Brain pericyte (primary cell): ENCODE results near the gene SLTM.
"Not testable (repeated sequence)": the region's sequence is repeated elsewhere in the genome, so short reads cannot be mapped to it uniquely, and the experiment has no call there.

Source experiments
- DNase-seq: peaks from one replicate; pipeline ENCODE4 v3.0.0-alpha.2; 2012; ENCODE audit warnings: low read depth, low spot score

Gene SLTM

DNA sequence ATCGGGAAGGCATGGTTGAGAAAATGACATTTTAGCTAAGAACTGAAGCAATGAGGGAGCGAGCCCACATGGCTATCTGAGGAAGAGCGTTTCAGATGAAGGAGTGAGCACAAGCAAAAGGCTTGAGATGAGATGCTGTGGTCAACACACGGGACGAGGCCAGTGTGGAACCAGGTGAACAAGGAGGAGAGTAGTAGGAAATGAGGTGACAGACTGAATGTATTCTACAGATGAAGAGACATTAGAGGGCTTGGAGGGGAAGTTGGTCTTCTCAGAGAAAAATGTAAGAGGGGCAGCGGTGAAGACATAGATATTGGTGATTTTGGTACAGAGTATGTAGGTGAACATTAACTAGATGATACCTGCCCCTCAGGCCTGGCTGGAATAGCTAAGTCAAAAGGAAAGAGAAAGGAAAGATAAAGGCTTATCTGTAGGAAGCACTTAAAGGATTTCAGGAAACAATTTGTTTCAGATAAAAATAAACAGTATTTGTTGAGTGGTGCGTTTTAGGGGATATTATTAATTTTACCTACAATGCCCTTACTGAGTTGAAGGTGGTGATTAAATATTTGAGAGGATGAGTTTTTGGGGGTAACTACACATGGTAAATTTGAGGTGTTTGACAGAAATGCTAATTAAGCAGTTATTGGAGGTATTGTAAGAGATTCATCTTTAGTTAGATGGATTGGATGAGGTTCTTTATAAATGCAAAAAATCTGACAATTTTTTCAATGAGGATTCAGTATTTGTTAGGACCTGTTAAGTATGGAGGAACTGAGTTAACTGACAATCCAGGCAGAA, 57.0 kb downstream of the SLTM start:
- DNase-seq = no peak

DNA sequence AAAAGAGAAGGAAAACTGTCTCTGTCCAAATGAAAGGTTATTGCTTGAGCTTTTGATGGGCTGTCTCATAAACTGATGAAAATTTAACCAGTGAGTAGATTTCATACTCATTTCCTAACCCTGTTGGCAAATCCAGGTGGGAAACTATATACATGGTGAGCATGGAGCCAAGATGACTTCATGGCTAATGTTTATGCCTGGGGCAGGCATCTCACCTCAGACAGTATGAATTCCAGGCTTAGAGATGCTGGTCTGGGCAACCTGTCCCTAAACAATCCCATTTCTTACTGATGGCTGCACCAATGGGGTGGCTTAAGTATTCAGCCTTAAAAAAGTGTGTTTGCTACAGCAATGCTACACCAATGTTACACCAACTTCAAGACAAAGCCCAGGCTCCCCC, 58.1 kb downstream of the SLTM start:
- no peak for DNase-seq

GRCh38 chr15:58873267-58873666, 60.2 kb downstream of the SLTM start:
- no peak for DNase-seq

DNA sequence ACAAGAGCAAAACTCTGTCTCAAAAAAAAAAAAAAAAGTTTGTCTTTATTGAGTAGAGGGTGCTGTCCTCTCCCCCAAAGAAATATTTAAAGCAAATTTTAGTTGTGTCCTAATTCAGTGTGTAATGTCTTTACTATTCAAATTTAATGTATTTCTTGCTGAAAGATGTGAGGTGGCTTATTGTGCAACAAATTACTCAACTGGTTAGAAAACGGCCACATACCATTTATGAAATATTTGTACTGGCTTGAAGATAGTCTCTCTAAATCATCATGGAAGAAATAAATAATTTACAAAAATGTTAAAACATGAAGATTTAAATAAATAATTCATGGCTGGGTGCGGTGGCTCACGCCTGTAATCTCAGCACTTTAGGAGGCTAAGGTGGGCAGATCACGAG, 63.0 kb downstream of the SLTM start:
- DNase-seq = no peak

- no peak for DNase-seq
Observed at GRCh38 chr15:58867926-58868325, 65.6 kb downstream of the SLTM start.

DNA sequence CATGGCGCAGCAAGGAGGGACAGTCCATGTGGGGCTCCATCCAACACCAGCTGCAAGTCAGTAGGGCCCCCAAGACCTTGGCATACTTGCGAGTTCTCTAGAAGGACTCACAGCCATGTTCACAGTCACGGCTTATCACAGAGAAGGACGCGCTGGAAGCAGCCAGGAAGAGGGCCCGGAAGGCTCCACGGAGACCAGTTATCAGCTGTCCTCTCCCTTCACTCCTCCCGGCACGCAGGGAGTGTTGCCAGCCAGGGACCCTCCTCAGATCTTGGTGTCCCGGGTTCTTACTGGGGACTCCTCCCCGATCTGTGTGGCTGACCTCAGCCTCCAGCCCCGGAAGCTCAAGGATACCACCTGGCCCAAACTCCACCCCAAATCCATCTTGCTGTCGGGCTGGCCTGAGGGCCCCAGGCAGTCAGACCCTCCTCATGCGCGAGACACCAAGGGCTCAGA, 68.0 kb downstream of the SLTM start:
- DNase-seq = no peak

DNA sequence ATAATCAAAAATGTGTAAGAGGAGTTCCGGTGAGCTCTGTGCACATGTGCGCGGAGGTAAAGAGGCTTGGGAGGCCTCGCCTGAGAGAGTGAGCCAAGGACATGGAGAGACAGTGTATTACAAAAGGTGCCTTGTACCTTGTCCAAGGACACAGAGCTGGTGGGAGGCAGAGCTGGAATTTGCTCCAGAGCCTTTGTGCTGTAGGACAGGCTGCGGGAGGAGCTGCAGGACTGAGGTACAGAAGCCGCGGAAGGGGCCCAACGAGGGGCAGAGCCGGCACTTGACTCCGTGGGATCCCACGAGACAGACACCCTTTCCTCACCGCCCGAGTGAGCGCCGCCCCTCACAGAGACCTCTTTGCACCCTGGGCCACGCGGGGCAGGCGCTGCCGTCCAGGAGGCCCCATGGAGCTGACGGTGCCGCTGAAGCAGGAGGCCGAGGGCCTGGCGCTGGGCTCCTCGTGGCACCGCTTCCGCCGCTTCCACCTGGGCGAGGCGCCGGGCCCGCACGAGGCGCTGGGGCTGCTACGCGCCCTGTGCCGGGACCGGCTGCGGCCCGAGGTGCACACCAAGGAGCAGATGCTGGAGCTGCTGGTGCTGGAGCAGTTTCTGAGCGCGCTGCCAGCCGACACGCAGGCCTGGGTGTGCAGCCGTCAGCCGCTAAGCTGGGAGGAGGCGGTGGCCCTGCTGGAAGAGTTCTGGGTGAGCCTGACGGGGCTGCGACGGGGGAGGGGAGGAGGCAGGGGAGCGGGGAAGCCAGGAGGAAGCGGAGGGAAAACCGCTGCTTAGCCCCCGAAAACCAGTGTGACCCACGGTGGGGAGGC, 68.7 kb downstream of the SLTM start:
- no peak for DNase-seq

DNA sequence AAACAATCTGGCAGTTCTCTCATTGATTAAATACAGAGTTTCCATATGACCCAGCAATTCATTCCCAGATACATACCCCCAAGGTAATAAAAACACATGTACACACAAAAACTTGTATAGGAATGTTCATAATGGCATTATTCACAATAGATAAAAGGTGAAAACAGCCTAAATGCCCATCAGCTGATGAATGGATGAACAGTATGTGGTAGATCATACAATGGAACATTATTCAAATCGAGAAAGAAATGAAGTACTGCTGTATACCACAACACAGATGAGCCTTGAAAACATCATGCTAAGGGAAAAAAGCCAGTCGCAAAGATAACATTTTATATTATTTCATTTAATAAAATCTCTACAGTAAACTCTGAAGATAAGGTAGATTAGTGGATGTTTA, 71.2 kb downstream of the SLTM start:
- DNase-seq = no peak

- not testable (repeated sequence) for DNase-seq
Observed at GRCh38 chr15:58856621-58857020, 76.9 kb downstream of the SLTM start.

DNA sequence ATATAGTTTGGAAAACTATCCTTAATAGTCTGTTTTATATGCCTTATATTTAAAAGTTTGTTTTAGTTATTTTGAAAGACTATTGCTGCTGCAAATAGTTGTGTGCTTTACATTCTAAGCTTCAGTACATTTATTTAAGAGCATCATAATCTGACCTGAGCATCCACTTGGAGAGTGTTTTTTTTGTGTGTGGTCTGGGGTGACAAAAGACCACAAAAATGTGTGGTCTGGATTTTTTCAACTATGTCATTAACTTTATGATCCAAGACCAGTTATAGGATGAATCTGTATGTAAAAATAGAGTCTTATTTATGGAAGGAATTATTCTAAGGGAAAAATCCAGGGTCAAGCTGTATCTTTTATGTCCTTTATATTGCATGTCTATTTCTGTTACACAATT, 77.4 kb downstream of the SLTM start:
- no peak for DNase-seq

DNA sequence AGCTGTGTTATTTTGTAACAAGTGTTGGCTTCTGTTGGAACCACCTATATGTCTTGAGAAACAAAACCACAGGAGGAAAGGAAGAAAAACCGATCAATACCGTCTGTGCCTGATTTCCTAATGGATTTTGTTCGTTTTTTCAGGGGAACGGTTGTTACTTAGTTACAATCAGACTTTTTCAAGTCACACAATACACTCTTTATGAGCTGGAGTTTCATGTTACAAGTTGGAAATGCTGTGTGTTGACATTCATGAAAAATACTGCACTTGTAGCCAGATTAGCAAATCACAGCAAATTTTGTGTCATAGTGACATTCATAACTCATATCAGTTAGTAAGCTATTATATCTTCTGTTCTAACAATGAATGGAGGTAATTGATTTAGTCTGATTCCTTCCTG, 78.9 kb downstream of the SLTM start:
- no peak for DNase-seq

DNA sequence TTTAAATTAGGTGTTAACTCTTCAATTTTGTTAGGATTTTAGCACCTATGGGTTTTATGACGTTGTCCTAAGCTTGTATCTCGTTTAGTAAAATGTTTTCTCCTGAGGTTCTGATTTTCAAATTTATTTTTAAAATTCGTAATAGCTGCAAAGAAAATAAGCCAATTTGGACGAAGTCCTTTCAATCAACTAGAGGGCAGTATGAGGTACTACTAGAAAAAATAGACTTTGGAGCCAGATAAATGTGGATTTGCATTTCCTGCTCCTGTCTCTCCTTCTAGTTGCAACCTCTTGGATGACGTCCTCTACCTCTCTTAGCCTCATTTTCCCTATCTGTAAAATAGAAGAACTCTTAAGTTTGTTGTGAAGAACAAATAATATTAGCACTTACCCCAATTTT, 81.1 kb downstream of the SLTM start:
- DNase-seq = no peak

- not testable (repeated sequence) for DNase-seq
Observed at GRCh38 chr15:58851205-58851604, 82.3 kb downstream of the SLTM start.

DNA sequence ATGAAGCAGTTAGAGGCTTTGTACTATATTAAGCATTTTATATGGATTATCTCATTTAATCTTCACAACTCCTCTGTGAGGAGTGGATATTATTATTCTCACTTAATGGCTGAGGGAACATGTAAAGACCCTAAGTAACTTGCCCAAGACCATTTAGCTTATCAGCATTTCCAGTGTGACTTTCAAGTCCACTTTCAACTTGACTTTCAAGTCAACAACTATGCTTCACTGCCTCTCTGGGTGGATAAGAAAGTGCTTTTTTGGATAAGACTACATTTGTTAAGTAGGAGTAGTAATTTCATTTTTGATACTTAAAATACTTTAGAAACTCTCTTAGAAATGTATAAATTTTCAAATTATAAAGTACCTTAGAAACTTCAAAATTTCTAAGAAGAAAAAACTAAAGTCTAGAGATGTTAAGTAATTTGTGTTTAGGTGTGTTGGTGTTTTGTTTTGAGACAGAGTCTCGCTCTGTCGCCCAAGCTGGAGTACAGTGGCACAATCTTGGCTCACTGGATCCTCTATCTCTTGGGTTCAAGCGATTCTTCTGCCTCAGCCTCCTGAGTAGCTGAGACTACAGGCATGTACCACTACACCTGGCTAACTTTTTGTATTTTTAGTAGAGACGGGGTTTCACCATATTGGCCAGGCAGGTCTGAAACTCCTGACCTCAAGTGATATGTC, 90.6 kb downstream of the SLTM start:
- DNase-seq = no peak

- DNase-seq = no peak
Observed at GRCh38 chr15:58840048-58840447, 93.4 kb downstream of the SLTM start.

GRCh38 chr15:58839485-58839884, 94.0 kb downstream of the SLTM start:
- no peak for DNase-seq

- DNase-seq = not testable (repeated sequence)
Observed at GRCh38 chr15:58833681-58834426, 99.6 kb downstream of the SLTM start.

DNA sequence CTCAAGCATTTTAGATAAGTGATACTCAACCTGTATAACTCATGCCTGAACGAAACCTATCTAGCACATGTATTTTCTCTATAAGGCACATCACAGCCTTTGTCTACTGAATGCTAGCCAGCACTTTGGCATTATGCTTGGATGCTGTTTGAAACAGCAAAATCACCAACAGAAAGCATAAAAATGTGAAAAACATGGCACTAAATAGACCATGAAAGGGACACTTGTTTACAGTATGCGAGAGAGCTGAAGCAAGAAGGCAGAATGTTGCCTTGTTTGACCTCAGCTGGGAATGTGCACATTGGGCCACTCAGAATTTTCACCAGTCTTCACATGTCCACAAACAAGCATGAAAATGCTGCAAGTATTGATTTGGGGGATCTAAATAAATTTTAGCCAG, 102.9 kb downstream of the SLTM start:
- no peak for DNase-seq
